Osteoblast (primary cell): Measurements from ENCODE around the gene RNF150. TPM values are rescaled to one million over a fixed set of nuclear protein-coding genes. Genes with fewer than 3 reads are reported as not detected.

Experiments used
- DNase-seq: peaks from one replicate; pipeline ENCODE4 v3.0.0; 2011; ENCODE audit warnings: low spot score, mixed read lengths; ENCODE audit not compliant: insufficient read length; ENCODE audit errors: missing footprints
- H2AFZ ChIP-seq: 2 replicates; pipeline ENCODE4 v1.6.0; 2011; ENCODE audit warnings: mild to moderate bottlenecking, low read length
- H3K27ac ChIP-seq: 2 replicates; pipeline ENCODE4 v1.5.1; 2011; ENCODE audit warnings: mild to moderate bottlenecking, low read depth, low read length, moderate library complexity
- H3K27me3 ChIP-seq: 2 replicates; pipeline ENCODE4 v1.6.0; 2012; ENCODE audit warnings: mild to moderate bottlenecking, control low read depth, inconsistent platforms, low read length, moderate library complexity; ENCODE audit not compliant: insufficient read depth
- H3K36me3 ChIP-seq: 2 replicates; pipeline ENCODE4 v1.5.1; 2011; ENCODE audit warnings: mild to moderate bottlenecking, low read length, control low read depth, moderate library complexity; ENCODE audit not compliant: insufficient read depth
- H3K4me1 ChIP-seq: 2 replicates; pipeline ENCODE4 v1.5.1; 2011; ENCODE audit warnings: mild to moderate bottlenecking, low read length, control low read depth, moderate library complexity; ENCODE audit not compliant: insufficient read depth
- H3K4me2 ChIP-seq: 2 replicates; pipeline ENCODE4 v1.6.0; 2011; ENCODE audit warnings: mild to moderate bottlenecking, low read length; ENCODE audit not compliant: insufficient read depth
- H3K4me3 ChIP-seq: fragments of 200-600 bp; sonication (generic); 3 replicates; pipeline ENCODE4 v1.5.1; 2012; ENCODE audit warnings: mild to moderate bottlenecking, low read length, inconsistent platforms; ENCODE audit not compliant: insufficient read depth
- H3K79me2 ChIP-seq: 2 replicates; pipeline ENCODE4 v1.6.0; 2012; ENCODE audit warnings: mild to moderate bottlenecking, low read length, control low read depth, inconsistent platforms; ENCODE audit not compliant: insufficient read depth
- H3K9me3 ChIP-seq: 2 replicates; pipeline ENCODE4 v1.5.1; 2011; ENCODE audit warnings: low read depth, low read length, control low read depth
- H4K20me1 ChIP-seq: 2 replicates; pipeline ENCODE4 v1.6.0; 2012; ENCODE audit warnings: mild to moderate bottlenecking, low read length, control low read depth; ENCODE audit not compliant: insufficient read depth
- CTCF ChIP-seq: IDR thresholded peaks from 2 replicates; pipeline ENCODE4 v1.5.1; 2011; ENCODE audit warnings: mild to moderate bottlenecking, low read depth, low read length, moderate library complexity; ENCODE audit errors: extremely low read depth
- total RNA-seq: library from RNA; depleted of rRNA; stranded (reverse); fragments of >200 nt; gene quantifications from 2 replicates; pipeline ENCODE4 v1.2.3, GENCODE V29; 2012

RNF150 gene
- total RNA-seq, 1 donor: 13.4 TPM

GRCh38 chr4:140930011-140930410 lies 203.3 kb downstream of the RNF150 start:
- no peak for TF ChIP-seq CTCF
- H3K79me2 ChIP-seq: no peaks in the 10 kb centered on the region
- no peaks in the 10 kb centered on the region for H4K20me1 ChIP-seq
- no peak overlapping the region for H3K27ac ChIP-seq
- no peak overlapping the region for H3K4me3 ChIP-seq
- H3K27me3 ChIP-seq: no peaks in the 10 kb centered on the region
- no peaks in the 10 kb centered on the region for H3K9me3 ChIP-seq
- H3K4me2 ChIP-seq: no peak overlapping the region
- DNase-seq: no peak
- H2AFZ ChIP-seq: no peak overlapping the region
- no peaks in the 10 kb centered on the region for H3K36me3 ChIP-seq
- peaks cover 5% of the 10 kb centered on the region for H3K4me1 ChIP-seq

GRCh38 chr4:140928880-140929279 lies 204.4 kb downstream of the RNF150 start:
- H3K79me2 ChIP-seq: no peaks in the 10 kb centered on the region
- no peaks in the 10 kb centered on the region for H3K36me3 ChIP-seq
- TF ChIP-seq CTCF: no peak
- H3K27me3 ChIP-seq: no peaks in the 10 kb centered on the region
- H3K4me3 ChIP-seq: no peak overlapping the region
- no peak overlapping the region for H3K4me2 ChIP-seq
- H3K9me3 ChIP-seq: no peaks in the 10 kb centered on the region
- peak overlapping the region; percentile 25 for H3K27ac ChIP-seq
- peaks cover 3% of the 10 kb centered on the region for H3K4me1 ChIP-seq
- DNase-seq: no peak
- no peak overlapping the region for H2AFZ ChIP-seq
- no peaks in the 10 kb centered on the region for H4K20me1 ChIP-seq

- H4K20me1 ChIP-seq: no peaks in the 10 kb centered on the region
- no peaks in the 10 kb centered on the region for H3K27me3 ChIP-seq
- no peak overlapping the region for H3K27ac ChIP-seq
- H2AFZ ChIP-seq: no peak overlapping the region
- TF ChIP-seq CTCF: no peak
- no peak overlapping the region for H3K4me2 ChIP-seq
- H3K79me2 ChIP-seq: no peaks in the 10 kb centered on the region
- no peak for DNase-seq
- H3K36me3 ChIP-seq: no peaks in the 10 kb centered on the region
- H3K9me3 ChIP-seq: no peaks in the 10 kb centered on the region
- H3K4me1 ChIP-seq: peaks cover 3% of the 10 kb centered on the region
- no peak overlapping the region for H3K4me3 ChIP-seq
Observed at GRCh38 chr4:140926672-140927071, 206.6 kb downstream of the RNF150 start.

- Histone ChIP-seq H2AFZ (no peak overlapping the region), H3K4me1 (peaks cover 3% of the 10 kb centered on the region), H3K9me3 (no peaks in the 10 kb centered on the region), H3K4me3 (no peak overlapping the region), H3K27ac (no peak overlapping the region), H3K27me3 (no peaks in the 10 kb centered on the region), H3K4me2 (no peak overlapping the region), H3K36me3 (no peaks in the 10 kb centered on the region), H4K20me1 (no peaks in the 10 kb centered on the region), H3K79me2 (no peaks in the 10 kb centered on the region)
- TF ChIP-seq CTCF: no peak
- no peak for DNase-seq
Observed at GRCh38 chr4:140925417-140925816, 207.9 kb downstream of the RNF150 start.
